Activated CD8-positive, alpha-beta memory T cell treated with anti-CD3 and anti-CD28 coated beads for 48 hours (primary cell): ENCODE data around the gene TBX3.
A peak's percentile ranks its signal among the peaks of the same experiment; 100 is the strongest.

Experiments used
- DNase-seq, 3 experiments: peaks; one replicate each; pipeline ENCODE4 v3.0.0-alpha.2; 2020; ENCODE audit warnings: low read depth in 2 of 3, low spot score in 2 of 3

The TBX3 gene

GRCh38 chr12:114668886-114669288 lies 15.1 kb downstream of the TBX3 start:
- DNase-seq = no peak

- DNase-seq = peak in 1 of 3 experiments; percentile 15
These were observed 15.7 kb downstream of the TBX3 start for GRCh38 chr12:114668151-114668885.

DNA sequence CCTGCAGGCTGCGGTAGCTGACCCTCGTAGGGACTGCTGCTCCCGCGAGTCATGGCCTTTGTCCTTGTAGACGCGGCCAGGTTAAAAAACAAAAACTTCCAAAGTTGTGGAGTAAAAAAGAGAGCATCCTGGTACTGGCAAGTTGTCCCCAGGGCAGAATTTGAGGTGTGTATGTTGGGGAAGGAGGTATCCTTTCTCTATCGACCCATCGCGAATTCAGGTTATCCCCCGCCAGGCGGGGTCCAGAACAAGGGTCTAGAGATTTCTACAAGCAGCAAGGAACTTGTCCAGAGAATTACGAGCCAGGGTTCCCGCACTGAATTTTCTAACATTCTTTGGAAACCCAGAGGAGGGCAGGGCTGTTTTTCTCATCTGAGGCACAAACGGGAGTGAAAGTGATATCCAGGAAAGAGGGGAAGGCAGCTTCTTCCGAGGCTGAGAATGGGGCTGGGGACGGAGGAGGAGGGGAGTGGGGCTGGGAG lies 16.3 kb downstream of the TBX3 start:
- DNase-seq = no peak

GRCh38 chr12:114666746-114667668 lies 17.0 kb downstream of the TBX3 start:
- DNase-seq = no peak

DNA sequence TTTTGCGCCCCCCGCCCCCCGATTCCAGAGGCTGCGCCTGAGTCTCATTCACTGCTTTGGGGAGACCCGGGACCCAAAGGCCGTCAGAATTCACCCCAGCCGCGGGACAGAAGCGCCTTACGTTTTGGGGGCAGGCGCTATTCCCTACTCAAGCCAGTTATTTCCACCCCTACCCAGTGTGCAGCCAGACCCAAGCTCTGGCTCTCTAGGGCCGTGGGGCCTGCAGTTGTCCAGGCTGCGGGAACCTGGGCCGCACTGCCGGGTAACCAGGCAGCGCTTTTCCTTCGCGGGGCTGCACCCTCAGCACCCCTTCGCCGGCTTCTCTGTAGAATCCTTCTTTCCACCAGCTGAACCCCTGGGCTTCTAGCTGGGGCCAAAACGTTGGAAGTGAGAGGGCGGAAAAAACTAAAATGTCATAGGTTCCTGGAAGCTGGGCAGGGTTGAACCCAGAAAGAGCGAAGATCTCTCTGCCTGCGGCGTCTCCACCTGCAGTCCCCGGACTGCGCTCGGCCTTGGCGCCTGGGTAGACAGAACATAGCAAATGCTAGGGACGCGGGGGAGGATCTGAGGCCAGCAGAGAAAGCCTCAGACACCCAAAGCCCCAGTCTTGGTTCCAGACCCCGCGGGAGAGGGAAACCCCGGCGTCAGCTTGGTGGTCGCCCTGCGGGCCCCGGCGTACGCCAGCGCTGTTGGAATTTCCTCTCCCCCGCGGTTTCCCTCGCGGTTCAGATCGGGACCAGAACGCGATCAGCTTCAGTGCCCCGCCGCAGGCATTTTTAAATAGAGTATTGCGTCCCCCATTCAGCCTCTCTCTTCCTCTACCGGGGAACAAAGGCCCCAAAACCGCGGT lies 18.3 kb downstream of the TBX3 start:
- DNase-seq = no peak

DNA sequence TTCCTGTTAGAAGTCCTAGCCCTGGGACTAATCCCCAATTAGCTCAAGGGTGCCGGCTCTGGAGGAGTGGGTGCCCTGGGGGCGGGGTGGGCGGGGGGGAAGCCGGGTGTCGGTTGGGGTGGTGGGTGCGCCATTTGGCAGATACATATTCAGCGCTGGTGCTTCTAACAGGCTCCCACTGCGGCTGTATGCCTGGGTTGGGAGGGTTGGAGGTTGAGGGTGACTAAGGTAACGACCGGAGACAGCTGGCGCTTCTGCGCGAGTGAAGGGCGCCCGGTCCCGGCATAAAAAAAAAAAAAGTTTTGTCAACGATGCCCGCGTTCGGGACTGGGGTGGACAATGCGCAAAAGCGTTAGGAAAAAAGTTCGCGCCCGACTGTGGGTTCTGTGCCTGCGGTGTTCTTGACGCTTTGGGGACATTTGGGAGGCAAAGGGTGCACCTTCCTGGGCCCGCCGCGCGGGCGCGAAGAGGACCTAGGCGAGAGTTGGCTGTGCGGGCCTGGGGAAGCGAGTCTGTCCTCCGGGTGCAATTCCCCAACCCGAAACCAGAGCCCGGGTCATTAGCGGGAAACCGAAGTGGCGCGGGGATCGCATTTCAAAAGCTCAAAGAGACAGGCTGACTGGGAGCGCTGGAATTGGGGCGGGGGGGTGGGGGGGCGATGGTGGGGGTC lies 19.2 kb downstream of the TBX3 start:
- no peak for DNase-seq

DNA sequence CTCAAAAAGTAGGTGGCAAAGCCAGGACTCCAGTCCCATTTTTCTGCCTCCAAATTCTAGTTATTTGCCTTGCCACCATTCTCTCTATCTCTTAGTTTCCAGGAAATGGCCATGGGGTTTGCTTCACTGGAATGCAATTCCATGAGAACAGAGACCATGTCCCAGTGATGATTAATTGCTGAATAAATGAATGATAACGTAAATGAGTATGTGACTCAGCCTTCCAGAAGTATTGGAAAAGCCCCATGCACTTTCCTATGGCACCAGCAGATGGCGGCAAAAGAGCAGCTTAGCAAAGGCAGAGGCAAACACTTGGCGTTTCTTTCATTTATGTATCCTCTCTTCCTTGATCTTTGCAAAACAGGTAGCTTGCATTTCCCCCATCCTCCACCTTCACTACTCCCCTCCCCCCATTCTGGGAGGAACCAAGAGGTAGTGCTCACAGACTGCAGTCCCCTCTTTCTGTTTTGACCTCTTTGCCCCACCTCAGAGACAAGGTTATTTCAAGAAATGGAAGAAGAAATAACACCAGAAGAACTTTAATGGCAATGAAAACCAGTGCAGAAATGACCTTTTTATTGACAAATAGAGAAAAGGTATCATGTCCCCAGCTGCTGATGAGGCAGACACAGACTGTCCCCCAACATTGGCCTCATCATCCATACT lies 21.3 kb downstream of the TBX3 start:
- peak in 2 of 3 experiments; percentile 29 to 42 for DNase-seq

DNA sequence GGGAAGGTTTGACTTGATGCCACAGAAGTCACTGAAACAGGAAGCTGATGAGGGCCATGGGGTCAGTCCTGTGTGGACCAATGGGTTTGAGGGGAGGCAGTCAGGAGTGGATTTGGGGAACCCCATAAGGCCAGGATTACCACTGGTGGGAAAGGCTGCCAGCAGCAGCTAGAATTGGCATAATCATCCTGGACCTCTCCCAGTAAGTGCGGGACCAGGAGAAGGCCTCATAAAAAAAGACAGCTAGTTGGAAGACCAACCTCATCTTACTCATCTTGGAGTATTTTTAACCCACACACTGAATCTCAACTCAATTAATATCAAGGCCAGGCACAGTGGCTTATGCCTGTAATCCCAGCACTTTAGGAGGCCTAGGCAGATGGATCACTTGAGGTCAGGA lies 22.7 kb downstream of the TBX3 start:
- no peak for DNase-seq

DNA sequence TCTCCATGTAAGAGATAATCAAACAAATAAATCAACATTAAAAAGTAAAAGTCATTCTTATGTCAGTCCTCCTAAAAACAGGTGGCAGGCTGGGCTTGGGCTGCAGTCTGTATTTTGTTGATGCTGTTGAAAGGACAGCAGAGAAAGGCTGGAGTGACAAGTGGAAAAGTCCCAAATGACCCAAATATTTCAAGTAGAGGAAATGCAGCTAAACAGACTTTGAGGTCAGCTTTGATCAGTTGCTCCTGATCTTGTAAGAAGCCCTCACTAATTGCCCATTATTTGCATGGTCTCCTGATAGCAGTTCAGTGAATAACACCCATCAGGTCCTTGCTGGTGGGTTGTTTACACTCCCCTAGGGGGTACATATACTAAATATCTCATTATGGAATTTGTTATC lies 24.9 kb downstream of the TBX3 start:
- DNase-seq = no peak

DNA sequence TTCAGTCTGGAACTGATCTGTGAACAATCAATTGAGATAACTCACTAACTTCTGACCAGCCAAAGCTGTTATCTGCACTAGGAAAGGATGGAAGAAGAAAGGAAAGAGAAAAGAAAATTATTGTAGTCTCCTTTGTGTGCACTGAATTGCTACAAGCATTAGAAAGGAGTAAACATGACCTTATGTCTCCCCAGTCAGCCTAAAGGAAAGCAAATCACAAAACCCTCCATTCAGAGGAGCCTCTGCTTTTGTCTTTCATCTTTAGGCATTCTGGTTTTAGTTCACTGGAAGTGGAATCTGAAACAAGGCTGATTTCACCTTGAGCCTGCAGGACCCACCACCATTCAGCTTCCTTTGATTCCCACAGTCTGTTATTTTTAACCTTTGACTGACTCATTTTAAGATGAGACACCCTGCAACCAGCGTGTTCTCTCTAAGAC lies 26.0 kb downstream of the TBX3 start:
- no peak for DNase-seq

DNA sequence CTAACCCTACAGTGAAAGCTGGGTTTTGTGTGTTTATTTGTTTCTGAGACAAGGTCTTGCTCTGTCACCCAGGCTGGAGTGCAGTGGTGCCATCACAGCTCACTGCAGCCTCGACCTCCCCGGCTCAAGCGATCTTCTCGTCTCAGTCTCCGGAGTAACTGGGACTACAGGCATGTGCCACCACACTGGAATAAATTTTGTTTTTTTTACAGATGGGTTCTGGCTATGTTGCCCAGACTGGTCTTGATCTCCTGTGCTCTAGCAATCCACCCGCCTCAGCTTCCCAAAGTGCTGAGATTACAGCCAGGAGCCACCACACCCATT lies 26.4 kb downstream of the TBX3 start:
- no peak for DNase-seq

DNA sequence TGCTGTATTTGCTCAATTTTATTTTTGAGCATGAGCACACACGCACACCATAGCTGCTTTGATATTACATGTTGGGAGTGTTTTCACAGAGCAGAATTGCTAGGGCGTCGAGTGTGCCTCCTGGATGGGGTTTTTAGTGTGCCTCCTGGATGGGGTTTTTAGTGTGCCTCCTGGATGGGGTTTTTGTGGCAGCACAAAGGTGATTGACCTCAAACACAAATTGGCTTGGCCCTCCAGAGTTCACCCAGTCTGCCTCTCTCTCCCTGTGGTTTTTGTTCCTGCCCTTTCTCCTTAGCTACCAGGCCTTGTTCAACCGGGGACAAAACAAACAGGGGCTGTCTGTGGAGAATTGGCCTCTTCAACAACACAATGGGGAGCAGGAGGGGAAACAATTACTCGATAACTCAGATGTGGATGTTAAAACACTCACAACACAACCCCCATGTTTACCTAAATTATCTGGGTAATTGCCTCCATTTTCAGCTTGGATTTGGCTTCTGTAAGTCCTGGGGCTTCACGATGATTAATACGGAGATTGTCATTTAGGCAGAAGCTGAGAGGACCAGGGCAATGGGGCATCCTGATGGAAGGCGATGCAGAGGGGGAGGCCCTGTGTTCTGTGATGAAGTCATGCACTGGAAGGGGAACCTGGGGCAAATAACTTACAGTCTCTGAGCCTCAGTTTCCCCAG lies 26.9 kb downstream of the TBX3 start:
- DNase-seq = no peak

- DNase-seq = no peak
These were observed 27.8 kb downstream of the TBX3 start for GRCh38 chr12:114655934-114656749.

GRCh38 chr12:114649585-114649984 lies 34.4 kb downstream of the TBX3 start:
- no peak for DNase-seq

- no peak for DNase-seq
These were observed 35.3 kb downstream of the TBX3 start for GRCh38 chr12:114648711-114649110.

DNA sequence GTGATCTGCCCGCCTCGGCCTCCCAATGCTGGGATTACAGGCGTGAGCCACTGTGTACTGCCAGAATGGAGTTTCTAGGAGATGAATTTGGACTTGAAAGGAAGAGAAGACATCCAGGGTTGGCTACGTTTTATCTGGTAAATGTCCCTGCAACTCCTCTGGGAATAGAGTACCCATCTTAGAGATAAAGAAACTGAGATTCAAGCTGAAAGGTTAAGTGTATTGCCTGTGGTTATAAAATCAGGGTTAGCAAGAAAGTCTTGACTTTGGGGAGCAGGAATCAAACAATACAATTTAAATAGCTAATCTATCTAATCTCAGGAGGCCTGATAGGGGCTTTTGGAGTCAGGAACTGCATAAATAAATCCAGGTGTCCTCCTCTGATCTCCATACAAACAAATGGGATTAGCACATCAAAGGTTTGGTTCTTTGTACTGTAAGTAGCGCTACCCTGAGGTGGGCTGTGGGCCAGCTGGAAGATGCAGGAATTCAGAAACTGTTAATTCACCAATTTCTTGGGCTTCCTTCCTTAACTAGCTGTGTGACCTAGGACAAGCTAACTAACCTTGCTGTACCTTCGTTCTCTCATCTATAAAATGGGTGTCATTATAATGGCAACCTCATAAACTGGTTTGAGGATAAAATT lies 45.1 kb downstream of the TBX3 start:
- no peak for DNase-seq

GRCh38 chr12:114636723-114637480 lies 47.1 kb downstream of the TBX3 start:
- no peak for DNase-seq

- no peak for DNase-seq
These were observed 52.7 kb downstream of the TBX3 start for GRCh38 chr12:114631242-114631641.
